GM03348 (cell line): ENCODE data around the gene P2RY2.
"Not testable (repeated sequence)": the region's sequence is repeated elsewhere in the genome, so short reads cannot be mapped to it uniquely, and the experiment has no call there.

ENCODE experiments used
- DNase-seq: peaks from one replicate; pipeline ENCODE4 v3.0.0; 2012; ENCODE audit warnings: low spot score

P2RY2 gene

DNA sequence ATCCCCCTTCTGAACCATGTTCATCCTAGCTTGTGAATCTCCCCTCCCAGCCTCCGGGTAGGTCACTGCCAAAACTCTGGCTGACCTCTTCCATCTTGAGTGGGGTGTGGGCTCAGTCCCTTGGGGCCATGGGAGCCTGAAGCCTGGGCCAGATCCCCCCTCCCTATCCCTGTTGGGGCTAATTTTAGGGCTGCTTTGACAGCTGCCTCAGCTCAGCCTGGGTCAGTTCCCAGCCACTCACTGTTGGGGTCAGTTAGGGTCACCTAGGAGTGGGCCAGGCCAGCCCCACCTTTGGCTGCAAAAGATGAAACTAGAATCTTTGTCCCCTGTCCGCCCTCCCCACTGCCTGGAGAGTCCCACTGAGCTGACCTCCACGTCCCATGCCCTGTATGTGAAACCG lies 29.8 kb upstream of the P2RY2 start:
- DNase-seq: no peak

DNA sequence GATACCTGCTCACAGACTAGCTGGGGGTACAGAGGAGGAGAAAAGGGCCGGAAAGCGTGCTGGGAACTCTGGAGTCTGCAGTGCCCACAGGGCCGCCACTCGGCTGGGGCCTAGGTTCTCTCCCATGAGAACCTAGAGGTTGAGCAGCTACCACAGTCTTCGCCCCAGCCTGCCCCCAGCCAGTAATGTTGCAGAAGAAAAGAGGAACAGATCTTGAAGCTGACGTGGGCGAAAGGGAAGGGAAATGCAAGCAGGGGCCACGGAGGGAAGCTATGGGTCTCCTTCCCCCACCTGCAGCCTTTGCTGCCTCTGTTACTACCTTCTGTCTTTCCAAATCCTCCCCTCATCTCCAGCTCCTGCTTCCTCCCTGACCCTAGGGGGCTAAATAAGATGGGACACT lies 28.8 kb upstream of the P2RY2 start:
- no peak for DNase-seq

DNA sequence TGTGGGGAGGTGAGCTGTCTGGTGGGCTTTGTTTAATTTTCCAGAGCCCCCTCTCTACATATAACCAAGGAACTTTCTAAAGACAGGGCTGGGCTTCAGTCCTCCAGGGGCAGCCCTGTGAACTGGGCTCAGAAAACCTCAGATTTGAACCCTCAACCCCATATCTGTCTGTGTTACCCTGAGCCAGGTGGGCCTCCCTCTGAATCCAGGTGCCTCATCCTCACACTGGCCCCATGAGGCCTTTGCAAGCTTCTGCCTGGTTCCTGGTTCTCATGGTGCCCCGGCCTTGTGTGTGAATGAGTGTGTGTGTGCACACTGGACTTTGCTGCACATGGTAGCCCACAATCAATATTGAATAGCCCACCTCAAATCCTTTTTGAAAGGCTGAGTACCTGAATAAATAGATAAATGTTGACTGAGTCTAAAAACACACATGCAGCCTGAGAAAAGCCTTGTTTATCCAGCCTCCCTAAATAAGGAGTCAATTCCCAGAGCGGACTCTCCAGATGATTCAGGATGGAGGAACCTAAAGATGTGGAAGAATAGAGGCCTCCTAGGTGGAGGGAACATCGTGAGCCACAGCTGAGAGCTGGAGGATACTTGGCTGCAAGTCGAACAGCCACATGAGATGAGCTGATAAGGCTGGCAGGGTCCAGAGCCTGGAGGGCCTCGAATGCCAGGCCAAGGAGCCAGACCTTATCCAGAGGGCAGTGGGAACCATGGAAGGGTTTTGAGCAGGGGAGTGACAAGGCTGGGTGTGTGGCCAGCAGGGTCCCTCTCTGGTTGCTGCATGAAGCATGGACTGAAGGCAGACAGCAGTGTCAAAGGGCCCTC lies 28.1 kb upstream of the P2RY2 start:
- no peak for DNase-seq

DNA sequence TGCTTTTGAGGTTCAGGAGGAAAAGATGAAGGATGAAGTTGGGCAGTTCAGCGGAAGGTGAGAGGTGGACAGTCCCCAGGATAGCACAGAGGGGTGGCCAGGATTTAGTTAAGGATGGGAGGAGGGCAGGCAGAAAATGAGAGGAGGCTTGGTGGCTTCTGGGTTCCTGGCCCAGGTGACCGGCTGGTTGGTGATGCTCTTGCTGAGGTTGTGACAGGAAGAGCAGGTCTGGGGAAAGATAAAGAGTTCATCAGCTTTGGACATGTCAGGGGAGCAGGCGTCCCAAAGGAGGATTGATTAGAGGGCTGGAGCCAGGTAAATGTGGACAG lies 27.6 kb upstream of the P2RY2 start:
- DNase-seq: no peak

DNA sequence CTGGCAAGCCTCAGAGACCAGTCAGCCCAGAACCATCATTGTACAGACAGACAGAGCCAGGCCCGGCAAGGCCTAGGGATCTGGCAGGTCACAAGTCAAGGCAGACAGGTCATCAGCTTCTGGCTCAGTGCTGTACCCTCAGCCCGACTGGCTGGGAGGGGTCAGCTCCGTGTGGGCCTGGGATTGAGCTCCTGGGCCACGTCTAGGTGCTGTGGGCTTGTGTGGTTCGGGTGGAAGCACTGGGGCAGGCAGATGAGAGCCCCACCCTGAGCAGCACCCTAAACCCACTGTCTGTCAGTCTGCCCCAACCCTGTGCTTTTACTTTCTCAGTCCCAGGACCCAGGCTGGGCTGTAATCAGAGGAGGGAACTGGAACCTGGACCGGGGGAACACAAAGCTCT lies 26.9 kb upstream of the P2RY2 start:
- DNase-seq: no peak

DNA sequence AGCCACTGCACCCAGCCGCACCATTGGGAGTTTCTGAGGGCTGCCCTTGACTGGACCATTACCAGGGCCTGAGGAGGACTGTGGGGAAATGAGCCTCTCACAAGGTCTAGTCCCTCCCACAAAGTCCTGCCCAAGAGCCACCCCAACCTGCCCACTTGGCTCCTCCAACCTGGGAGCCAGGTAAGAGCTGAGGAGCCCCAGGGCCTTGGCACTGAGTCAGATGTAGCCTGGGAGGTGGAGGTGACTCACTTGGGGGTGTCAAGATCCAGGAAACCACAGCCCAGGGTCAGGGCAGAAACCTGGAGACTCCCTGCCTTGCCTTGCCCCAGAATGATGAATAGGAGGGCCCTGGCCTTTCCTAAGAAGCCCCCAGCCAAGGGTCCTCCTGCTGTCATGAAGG lies 25.8 kb upstream of the P2RY2 start:
- no peak for DNase-seq

DNA sequence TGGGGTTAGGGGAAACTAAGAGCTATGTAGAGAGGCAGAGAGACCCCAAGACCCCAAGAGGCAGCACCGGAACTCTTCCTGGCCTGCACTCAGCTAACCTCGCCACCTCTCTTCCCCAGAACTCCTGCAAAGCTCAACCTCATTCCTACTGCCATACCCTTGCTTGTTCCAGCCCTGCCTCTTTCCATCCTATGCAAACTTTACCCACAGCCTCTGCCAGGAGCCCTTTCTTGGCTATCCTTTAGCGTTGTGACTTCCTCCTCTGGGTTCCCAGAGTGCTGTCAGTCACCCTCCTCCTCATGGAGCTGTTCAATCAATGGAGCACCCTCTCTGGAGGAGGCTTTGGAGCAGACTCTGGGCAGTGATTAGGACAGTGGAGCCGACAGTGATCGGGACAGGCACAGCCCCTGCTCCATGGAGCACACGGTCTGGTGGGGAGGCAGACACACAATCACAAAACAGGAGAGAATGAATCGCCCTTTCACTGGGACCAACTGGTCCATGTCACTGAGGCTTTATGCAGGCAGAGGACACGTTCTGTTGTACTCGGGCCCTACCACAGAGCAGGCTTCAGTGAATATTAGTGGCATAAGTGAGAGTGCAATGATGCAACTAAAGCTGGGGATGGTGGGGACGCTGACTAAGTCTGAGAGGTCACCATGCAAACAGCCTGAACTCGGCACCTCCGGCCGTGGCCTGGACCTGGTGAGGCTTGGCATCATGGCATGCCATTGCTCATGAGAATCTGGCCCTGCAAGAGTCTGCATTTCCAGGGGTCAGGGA lies 24.6 kb upstream of the P2RY2 start:
- DNase-seq: no peak

DNA sequence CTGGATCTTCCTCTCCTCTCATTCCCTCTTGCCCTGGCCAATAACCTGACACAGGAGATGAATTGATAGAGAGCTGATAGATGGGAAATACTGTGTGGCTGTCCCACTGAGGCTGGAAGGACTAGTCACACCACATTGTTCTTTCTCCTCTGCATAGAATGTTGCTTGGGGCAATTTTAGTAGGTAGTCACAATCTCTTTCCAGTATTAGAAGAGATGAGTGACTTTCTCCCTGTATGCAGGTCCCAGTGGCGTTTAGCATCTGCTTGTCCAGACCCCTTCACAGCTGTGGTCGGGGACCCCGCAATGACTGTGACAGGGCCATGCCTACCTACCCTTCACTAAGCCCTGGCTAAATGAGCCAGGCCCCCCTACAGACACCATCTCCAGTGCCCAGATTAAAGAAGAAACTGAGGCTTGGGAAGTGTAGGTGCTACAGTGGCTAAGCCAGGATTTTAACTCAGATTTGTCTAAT lies 24.0 kb upstream of the P2RY2 start:
- DNase-seq: no peak

DNA sequence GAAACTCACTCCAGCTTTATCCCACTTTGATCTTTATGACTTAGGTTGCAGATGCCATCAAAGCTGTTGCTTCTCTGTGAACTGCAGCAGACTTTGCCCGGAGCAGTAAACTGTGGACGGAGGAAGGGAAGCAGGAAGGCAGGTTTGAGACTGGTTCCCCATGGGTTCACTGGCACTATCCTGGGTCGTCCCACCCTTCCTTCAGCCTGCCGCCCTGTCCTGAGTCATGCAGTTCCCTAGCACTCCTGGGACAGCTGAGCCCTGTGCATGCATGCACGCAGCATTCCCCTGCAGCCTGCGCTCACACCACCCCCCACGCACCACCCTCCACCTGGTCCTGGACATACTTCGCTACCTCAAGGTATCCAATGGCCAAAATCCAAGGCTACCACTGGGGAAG lies 23.5 kb upstream of the P2RY2 start:
- DNase-seq: no peak

DNA sequence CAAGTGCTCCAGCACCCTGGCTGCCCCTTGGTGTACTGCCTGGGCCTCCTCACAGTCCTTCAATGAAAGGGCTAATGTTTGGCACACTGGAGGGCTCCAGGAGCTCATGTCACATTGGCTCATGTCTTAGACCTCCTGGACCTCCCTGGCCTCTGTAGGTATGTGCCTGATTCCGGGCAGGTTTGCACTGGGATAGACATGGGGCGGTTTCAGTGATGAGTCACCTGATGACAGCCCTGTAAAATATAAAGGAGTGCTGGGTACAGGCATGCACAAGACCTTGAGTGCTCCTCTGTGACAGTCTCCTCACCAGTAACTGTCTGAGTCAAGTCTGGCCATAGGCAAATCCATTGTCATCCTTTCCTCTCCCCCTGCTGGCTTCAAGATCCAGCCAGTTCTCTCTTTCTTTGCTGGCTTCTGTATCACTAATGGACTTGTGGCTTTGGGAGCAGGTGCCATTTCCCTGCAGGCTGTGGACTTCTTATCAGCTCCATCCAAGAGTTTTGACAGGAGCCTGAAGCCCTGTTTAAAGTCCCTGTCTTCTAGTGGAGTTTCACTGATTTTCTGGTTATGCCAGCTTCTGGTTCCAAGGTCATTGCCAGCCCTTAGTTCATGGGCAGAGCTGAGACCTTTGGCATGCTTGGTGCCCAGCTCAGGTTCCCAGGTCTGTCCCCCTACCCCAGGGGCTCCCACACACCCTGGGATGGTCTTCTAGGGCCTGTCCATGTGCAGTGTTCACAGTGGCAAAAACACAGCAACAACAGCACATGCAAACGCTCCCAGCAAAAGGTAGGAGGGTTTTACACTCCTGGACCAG lies 22.7 kb upstream of the P2RY2 start:
- no peak for DNase-seq

DNA sequence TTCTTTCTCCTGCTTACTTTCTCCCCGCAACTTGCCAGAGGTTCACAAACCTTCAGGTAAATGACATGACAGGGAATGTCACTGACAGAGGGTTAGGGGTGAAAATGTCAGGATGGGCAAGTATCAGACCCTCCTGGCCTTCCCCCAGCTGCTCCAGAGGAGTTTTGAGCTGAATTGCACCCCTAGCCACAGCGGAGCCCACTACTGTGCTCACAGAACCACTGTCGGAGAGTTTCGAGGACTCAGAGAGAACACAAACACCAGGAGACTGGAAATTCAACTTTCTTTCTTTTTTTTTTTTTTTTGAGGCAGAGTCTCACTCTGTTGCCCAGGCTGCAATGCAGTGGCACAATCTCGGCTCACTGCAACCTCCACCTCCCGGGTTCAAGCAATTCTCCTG lies 21.5 kb upstream of the P2RY2 start:
- no peak for DNase-seq

DNA sequence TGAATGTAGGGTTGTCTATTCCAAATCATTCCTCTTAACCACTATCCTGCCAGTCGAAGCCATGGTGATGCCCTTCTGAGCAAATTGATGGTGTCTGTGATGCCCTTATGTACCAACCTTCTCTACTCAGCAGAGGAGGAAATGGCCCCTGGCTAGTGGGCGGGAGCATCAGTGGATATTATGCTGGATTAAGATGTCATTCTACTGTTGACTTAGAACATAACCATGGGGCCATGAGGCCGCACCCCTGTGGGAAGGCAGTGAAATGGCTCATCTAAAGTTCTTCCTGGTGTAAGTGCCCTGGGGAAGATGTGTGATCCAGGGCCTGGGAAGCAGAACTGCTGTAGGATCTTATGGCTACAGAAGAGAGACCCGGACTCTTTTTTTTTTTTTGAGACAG lies 20.7 kb upstream of the P2RY2 start:
- no peak for DNase-seq

DNA sequence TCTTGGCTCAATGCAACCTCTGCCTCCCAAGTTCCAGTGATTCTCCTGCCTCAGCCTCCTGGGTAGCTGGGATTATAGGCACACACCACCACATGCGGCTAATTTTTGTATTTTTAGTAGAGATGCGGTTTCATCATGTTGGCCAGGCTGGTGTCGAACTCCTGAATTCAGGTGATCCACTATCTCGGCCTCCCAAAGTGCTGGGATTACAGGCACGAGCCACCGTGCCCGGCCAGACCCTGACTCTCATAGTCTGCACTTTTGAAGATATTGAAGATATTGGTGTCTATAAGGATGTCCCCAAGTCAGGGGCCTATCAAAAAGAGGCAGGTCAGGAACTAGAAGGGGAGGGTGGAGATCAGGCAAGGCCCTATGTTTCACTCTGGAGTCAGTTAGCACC lies 20.3 kb upstream of the P2RY2 start:
- not testable (repeated sequence) for DNase-seq

DNA sequence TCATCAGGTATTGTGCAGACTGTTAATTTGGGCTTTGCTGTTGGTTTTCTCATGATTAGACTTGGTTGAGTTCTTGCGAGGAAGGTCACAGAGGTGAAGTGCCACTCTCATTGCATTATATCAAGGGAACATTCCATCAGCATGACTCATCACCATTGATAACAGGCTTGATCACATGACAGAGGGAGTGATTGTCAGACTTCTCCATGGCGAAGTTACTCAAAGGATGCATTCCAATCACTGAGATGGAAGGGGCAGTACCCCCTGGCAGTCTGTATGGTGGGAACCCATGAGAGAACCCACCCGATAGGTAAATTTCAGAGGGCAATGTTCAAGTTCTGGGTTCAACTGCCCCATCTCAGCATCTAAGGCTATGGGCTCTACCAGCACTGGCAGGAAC lies 19.4 kb upstream of the P2RY2 start:
- no peak for DNase-seq

DNA sequence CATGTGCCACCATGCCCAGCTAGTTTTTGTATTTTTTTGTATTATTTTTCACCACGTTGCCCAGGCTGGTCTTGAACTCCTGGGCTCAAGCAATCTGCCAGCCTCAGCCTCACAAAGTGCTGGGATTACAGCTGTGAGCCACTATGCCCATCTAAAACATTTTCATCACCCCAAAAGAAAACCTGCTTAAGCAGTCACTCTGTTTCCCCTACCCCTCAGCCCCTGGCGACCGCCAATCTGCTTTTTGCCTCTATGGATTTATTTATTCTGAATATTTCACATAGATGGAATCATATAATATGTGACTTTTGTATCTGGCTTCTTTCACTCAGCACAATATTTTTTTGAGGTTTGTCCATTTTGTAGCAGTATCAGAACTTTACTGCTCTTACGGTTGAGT lies 18.6 kb upstream of the P2RY2 start:
- no peak for DNase-seq

DNA sequence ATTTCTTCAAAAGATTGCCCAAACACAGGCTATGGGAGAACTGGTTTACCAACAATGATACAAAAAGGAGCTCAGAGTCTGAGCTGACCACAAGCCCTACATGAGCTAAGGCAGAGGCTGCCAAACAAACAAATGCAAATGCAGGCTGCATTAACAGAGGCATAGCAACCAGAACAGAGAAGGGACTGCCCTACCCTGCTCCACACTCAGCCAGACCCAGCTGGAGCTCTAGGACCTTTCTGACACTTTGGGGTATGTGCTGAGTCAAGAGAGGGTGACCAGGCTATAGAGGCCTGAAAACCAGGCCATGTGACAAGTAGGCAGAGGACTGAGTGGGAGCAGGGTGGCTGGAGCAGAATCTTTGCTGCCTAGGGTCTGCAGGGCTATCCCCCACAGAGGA lies 17.8 kb upstream of the P2RY2 start:
- DNase-seq: no peak

DNA sequence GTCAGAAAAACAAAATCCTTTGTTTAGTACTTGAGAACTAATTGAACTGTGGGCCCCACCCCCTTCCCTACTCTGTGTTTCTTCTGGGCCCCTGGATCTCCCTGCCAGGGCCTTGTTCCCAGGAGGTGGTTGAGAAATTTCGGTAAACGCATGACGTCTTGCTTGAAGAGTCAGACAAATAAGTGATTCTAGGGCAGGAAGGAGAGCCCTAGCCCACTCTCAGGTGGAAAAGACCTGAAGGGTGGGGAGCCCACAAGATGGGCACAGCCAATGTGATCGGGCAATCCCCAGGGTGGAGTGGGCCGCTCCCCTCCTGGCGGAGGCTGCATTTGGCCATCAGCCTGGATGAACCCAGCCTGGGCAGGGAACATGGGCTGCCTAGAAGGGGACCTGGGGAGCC lies 16.8 kb upstream of the P2RY2 start:
- DNase-seq: no peak

DNA sequence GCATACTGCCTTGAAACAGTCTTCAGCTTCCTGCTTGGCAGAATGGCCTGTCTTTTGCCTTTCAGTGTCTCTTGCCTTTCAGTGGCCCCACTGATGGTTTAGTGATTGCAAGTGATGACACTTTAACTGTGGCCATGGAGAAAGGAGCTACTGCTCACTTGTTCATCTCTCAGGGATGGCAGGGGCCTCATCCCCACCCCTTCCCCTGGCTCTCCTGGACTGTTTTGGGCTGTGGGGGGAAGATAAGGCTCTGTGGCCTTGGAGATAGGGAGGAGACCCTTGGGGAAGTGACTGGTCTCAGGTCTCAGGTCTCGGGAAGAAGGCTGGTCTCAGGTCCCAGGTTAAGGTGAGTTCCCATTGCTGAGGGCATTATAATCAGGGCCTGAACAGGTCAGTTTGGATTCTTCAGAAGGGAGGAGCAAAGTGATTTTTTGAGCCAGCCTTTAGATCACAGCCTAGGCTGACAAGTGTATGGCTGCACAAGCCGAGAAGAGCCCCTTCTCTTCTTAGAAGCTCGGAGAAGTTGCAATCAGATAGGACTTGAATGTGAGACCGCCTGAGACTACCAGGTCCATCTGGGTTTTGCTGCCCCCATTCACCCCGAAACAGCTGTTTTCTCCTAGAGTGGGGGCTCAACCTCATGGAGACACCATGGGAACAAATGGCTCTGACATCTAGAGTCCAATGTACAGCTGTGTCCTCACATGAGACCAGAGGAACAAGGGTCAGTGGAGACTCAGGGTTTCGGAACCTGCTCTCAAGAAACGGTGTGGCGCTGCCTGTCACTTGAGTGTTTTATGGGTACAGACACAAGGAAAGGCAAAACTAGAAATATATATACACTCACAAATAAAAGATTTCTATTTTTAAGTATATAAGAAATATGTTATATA lies 15.9 kb upstream of the P2RY2 start:
- no peak for DNase-seq

DNA sequence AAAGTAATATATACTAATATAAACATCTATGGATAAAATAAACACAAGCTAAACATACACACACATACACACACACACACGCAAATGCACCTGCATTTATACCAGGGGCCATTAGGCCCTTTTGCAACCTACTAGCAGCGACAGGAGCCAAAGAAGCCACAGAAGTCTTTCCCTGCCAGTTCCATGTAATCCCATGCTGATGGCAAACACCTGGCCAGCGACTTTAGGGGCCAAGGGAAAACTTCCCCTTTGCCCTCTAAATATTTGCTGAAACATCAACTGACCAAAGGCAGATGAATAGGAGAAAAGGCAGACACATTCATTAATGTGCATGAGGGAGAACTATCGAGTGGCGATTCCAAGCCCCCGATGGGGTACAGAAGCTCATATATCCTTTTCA lies 14.8 kb upstream of the P2RY2 start:
- no peak for DNase-seq

DNA sequence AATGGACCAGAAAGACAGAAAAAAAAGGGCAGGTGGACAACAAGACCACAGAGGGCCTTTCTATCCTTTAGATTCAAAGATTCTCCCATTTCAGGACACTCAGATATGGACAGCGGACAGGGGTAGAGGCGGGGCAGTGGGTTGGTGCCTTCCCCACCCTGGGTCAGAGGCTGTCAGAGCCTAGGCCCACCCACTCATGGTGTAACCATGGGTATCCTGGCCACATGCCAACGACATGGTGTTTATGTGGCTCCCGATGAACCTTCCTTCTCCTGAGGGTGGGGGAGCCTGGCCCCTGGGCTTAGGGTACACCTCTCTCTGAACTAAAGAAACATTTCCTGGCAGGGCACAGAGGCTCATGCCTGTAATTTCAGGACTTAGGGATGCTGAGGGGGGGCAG lies 14.3 kb upstream of the P2RY2 start:
- no peak for DNase-seq

DNA sequence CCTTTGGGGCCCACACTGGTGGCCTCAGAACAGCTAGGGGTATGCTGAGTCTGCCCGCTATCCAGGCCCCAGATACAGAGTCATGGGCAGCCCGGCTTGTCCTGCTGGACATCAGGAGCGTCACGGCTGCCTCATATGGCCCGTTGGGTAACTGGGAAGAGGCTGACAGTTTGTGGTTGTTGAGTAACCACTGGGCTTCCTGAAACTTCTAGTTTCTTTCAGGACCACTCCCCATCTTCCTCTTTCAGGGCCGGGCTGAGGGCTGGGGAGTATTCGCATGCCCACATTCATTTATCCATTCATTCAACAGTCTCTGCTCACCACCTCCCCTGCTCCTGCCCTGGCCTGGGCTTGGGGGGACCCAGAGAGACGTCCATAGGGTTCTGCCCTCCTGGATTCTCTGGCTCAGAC lies 13.4 kb upstream of the P2RY2 start:
- no peak for DNase-seq
